HEK293 (cell line): ENCODE data around the gene ANKH.

Experiments used
- CTCF ChIP-seq: fragments of 450-650 bp; formaldehyde crosslinking; IDR thresholded peaks from 2 replicates; pipeline ENCODE4 v1.5.1; 2016; ENCODE audit warnings: missing biosample characterization, missing genetic modification characterization
- HIC1 ChIP-seq: fragments of 450-650 bp; formaldehyde crosslinking; IDR thresholded peaks from 2 replicates; pipeline ENCODE4 v1.5.1; 2016; ENCODE audit warnings: missing biosample characterization, missing genetic modification characterization
- OSR2 ChIP-seq: fragments of 450-650 bp; formaldehyde crosslinking; IDR thresholded peaks from 2 replicates; pipeline ENCODE4 v1.5.1; 2016; ENCODE audit warnings: missing biosample characterization, missing genetic modification characterization
- PRDM2 ChIP-seq: fragments of 450-650 bp; formaldehyde crosslinking; IDR thresholded peaks from 2 replicates; pipeline ENCODE4 v1.5.1; 2016; ENCODE audit warnings: missing biosample characterization, missing genetic modification characterization, borderline replicate concordance
- PRDM6 ChIP-seq: fragments of 450-650 bp; formaldehyde crosslinking; IDR thresholded peaks from 2 replicates; pipeline ENCODE4 v1.5.1; 2017; ENCODE audit warnings: missing biosample characterization, missing genetic modification characterization
- SP7 ChIP-seq: fragments of 450-650 bp; formaldehyde crosslinking; IDR thresholded peaks from 2 replicates; pipeline ENCODE4 v1.5.1; 2016; ENCODE audit warnings: missing biosample characterization, missing genetic modification characterization
- ZBTB17 ChIP-seq: fragments of 450-650 bp; formaldehyde crosslinking; IDR thresholded peaks from 2 replicates; pipeline ENCODE4 v1.5.1; 2016; ENCODE audit warnings: missing biosample characterization, missing genetic modification characterization
- ZBTB26 ChIP-seq: fragments of 450-650 bp; formaldehyde crosslinking; optimal IDR thresholded peaks from 2 replicates; pipeline ENCODE3; 2016; ENCODE audit warnings: missing biosample characterization, mild to moderate bottlenecking, missing genetic modification characterization
- ZFP69B ChIP-seq: fragments of 450-650 bp; formaldehyde crosslinking; IDR thresholded peaks from 2 replicates; pipeline ENCODE4 v1.5.1; 2016; ENCODE audit warnings: missing biosample characterization, missing genetic modification characterization
- ZNF112 ChIP-seq: fragments of 450-650 bp; formaldehyde crosslinking; IDR thresholded peaks from 2 replicates; pipeline ENCODE4 v1.5.0; 2017; ENCODE audit warnings: missing biosample characterization, missing genetic modification characterization
- ZNF121 ChIP-seq: fragments of 450-650 bp; formaldehyde crosslinking; IDR thresholded peaks from 2 replicates; pipeline ENCODE4 v1.5.1; 2016; ENCODE audit warnings: missing biosample characterization, missing genetic modification characterization
- ZNF169 ChIP-seq: fragments of 450-650 bp; formaldehyde crosslinking; IDR thresholded peaks from 2 replicates; pipeline ENCODE4 v1.5.1; 2016; ENCODE audit warnings: missing biosample characterization, missing genetic modification characterization
- ZNF175 ChIP-seq: fragments of 450-650 bp; formaldehyde crosslinking; IDR thresholded peaks from 2 replicates; pipeline ENCODE4 v1.5.1; 2016; ENCODE audit warnings: missing biosample characterization, missing genetic modification characterization
- ZNF19 ChIP-seq: fragments of 450-650 bp; formaldehyde crosslinking; IDR thresholded peaks from 2 replicates; pipeline ENCODE4; 2016; ENCODE audit warnings: missing biosample characterization, missing genetic modification characterization, low read depth
- ZNF2 ChIP-seq: fragments of 450-650 bp; formaldehyde crosslinking; IDR thresholded peaks from 2 replicates; pipeline ENCODE4 v1.5.1; 2016; ENCODE audit warnings: missing biosample characterization, missing genetic modification characterization
- ZNF24 ChIP-seq: fragments of 450-650 bp; formaldehyde crosslinking; IDR thresholded peaks from 2 replicates; pipeline ENCODE4 v1.5.1; 2016; ENCODE audit warnings: missing biosample characterization, missing genetic modification characterization
- ZNF280D ChIP-seq: fragments of 450-650 bp; formaldehyde crosslinking; IDR thresholded peaks from 2 replicates; pipeline ENCODE4 v1.5.1; 2016; ENCODE audit warnings: missing biosample characterization, missing genetic modification characterization
- ZNF341 ChIP-seq: fragments of 450-650 bp; formaldehyde crosslinking; IDR thresholded peaks from 2 replicates; pipeline ENCODE4; 2016; ENCODE audit warnings: low read depth, missing biosample characterization, missing genetic modification characterization
- ZNF416 ChIP-seq: fragments of 450-650 bp; formaldehyde crosslinking; IDR thresholded peaks from 2 replicates; pipeline ENCODE4 v1.5.1; 2016; ENCODE audit warnings: missing biosample characterization, missing genetic modification characterization
- ZNF548 ChIP-seq: fragments of 450-650 bp; formaldehyde crosslinking; IDR thresholded peaks from 2 replicates; pipeline ENCODE4 v1.5.1; 2016; ENCODE audit warnings: missing biosample characterization, missing genetic modification characterization
- ZNF600 ChIP-seq: fragments of 450-650 bp; formaldehyde crosslinking; IDR thresholded peaks from 2 replicates; pipeline ENCODE4 v1.5.1; 2016; ENCODE audit warnings: missing biosample characterization, missing genetic modification characterization
- ZNF623 ChIP-seq: fragments of 450-650 bp; formaldehyde crosslinking; IDR thresholded peaks from 2 replicates; pipeline ENCODE4 v1.5.1; 2016; ENCODE audit warnings: missing biosample characterization, missing genetic modification characterization

ANKH gene

GRCh38 chr5:14870337-14871213 lies 1.0 kb downstream of the ANKH start (continued):
- TF ChIP-seq CTCF (tag by site-specific recombination) (peak; percentile 92), OSR2 (tag by site-specific recombination) (peak; percentile 16; the same call in 1 of the 2 replicates), ZNF112 (tag by site-specific recombination) (no peak), ZBTB17 (tag by site-specific recombination) (peak; percentile 54; the same call in 1 of the 2 replicates), ZNF121 (tag by site-specific recombination) (no peak), ZFP69B (tag by site-specific recombination) (peak; percentile 88), HIC1 (tag by site-specific recombination) (peak; percentile 53; the same call in 1 of the 2 replicates), SP7 (tag by site-specific recombination) (peak; percentile 37), ZNF416 (tag by site-specific recombination) (no peak), ZNF2 (peak; percentile 48; the same call in 1 of the 2 replicates), ZNF600 (tag by site-specific recombination) (peak; percentile 76), ZNF24 (tag by site-specific recombination) (no peak), ZNF19 (tag by site-specific recombination) (no peak), ZNF169 (no peak), ZNF341 (tag by site-specific recombination) (no peak), PRDM6 (tag by site-specific recombination) (peak; percentile 71), ZBTB26 (no peak), PRDM2 (tag by site-specific recombination) (no peak), ZNF548 (tag by site-specific recombination) (no peak), ZNF280D (tag by site-specific recombination) (no peak), ZNF175 (no peak), ZNF623 (0 out of 2 replicates have a peak, but pooled peaks have one; percentile 13)
